ENCODE results near the gene C1orf87. TPM values are rescaled to one million over a fixed set of nuclear protein-coding genes. Genes with fewer than 3 reads are reported as not detected.

The C1orf87 gene
- total RNA-seq, 2 experiments from 2014 or later: not detected

DNA sequence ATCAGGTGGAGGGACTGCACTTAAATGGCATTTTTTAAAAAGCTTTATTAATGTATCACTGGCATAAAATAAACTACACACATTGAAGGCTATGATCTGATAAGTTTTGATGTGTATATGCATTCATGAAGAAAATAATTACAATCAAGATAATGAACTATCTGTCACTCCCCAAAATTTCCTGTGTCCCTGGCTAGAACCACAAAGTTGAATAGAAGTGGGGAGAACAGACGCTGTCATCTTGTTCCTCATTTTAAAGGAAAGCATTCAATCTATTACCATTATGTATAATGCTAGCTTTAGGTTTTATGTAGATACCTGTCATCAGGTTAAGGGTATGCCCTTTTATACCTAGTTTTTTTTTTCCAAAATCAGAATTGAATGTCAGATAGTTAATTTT is 38.1 kb upstream of the C1orf87 start:
- CTCF ChIA-PET: no interaction called here
- intact Hi-C loops (cut with micrococcal nuclease): no loop called here

DNA sequence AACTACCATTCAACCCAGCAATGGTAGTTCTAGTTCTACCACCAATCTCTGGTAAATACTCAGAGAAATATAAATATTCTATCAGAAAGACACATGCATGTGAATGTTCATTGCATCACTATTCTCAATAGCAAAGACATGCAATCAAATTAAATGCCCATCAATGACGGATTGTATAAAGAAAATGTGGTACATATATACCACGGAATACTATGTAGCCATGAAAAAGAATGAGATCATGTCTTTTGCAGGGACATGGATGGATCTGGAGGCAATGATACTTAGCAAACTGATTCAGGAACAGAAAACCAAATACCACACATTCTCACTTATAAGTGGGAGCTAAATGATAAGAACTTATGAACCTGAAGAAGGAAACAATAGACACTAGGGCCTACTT is 37.5 kb upstream of the C1orf87 start:
- TF ChIP-seq, protein P1, sequence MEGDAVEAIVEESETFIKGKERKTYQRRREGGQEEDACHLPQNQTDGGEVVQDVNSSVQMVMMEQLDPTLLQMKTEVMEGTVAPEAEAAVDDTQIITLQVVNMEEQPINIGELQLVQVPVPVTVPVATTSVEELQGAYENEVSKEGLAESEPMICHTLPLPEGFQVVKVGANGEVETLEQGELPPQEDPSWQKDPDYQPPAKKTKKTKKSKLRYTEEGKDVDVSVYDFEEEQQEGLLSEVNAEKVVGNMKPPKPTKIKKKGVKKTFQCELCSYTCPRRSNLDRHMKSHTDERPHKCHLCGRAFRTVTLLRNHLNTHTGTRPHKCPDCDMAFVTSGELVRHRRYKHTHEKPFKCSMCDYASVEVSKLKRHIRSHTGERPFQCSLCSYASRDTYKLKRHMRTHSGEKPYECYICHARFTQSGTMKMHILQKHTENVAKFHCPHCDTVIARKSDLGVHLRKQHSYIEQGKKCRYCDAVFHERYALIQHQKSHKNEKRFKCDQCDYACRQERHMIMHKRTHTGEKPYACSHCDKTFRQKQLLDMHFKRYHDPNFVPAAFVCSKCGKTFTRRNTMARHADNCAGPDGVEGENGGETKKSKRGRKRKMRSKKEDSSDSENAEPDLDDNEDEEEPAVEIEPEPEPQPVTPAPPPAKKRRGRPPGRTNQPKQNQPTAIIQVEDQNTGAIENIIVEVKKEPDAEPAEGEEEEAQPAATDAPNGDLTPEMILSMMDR (IDR thresholded peaks at IDR 0.05): no peak
- CTCF ChIA-PET: no interaction called here
- Mint-ChIP-seq H3K4me3 (no peak overlapping the region), H3K27me3 (peaks cover 8% of the 10 kb centered on the region), H3K4me1 (ENCODE audit: low read depth) (no peaks in the 10 kb centered on the region), H3K36me3 (ENCODE audit: low read depth) (no peaks in the 10 kb centered on the region), H3K9me3 (no peaks in the 10 kb centered on the region), H3K27ac (no peak overlapping the region)
- intact Hi-C loops (cut with micrococcal nuclease): no loop called here
- DNase-seq (no peak), ATAC-seq (no peak)
- POLR2A ChIA-PET: no interaction called here

More for the DNA sequence above, 38.1 kb upstream of the C1orf87 start:
- Mint-ChIP-seq H3K27ac (no peak overlapping the region), H3K4me1 (ENCODE audit: low read depth) (no peaks in the 10 kb centered on the region), H3K4me3 (no peak overlapping the region), H3K9me3 (no peaks in the 10 kb centered on the region), H3K27me3 (peaks cover 8% of the 10 kb centered on the region), H3K36me3 (ENCODE audit: low read depth) (no peaks in the 10 kb centered on the region)
- POLR2A ChIA-PET: interaction anchor here (0.6 kb wide), 1 partner anchor 105 kb away, joined by 3 read pairs; no protein-coding TSS in a partner anchor
- ATAC-seq (no peak), DNase-seq (no peak)
- TF ChIP-seq, protein P1 (IDR thresholded peaks at IDR 0.05): no peak

DNA sequence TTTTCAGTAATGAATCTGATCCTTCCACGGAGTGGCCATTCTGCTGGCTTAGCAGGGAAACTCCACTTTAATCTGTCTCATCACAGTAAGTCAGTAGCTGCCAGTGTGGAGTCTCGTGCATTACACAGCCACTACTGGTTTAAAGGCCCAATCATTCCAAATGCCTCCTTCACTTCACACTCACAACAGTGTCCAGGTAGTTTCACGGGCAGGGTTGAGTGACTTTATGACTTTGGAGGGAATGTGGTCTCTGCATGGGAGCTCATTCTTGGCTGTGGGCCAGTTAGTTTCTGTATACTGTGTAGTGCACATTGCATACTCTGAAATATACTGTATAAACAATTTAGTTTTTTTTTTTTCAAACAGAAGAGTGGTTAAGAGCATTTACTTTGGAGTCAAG is 34.6 kb upstream of the C1orf87 start:
- TF ChIP-seq, protein P1 (IDR thresholded peaks at IDR 0.05): no peak
- H3K4me3 Mint-ChIP-seq: no peak overlapping the region
- H3K4me1 Mint-ChIP-seq (ENCODE audit: low read depth): no peaks in the 10 kb centered on the region
- no peak for DNase-seq
- no peaks in the 10 kb centered on the region for H3K9me3 Mint-ChIP-seq
- POLR2A ChIA-PET: no interaction called here
- intact Hi-C loops (cut with micrococcal nuclease): no loop called here
- peaks cover 7% of the 10 kb centered on the region for H3K27me3 Mint-ChIP-seq
- H3K27ac Mint-ChIP-seq: no peak overlapping the region
- no peaks in the 10 kb centered on the region for H3K36me3 Mint-ChIP-seq (ENCODE audit: low read depth)
- CTCF ChIA-PET: no interaction called here
- no peak for ATAC-seq

DNA sequence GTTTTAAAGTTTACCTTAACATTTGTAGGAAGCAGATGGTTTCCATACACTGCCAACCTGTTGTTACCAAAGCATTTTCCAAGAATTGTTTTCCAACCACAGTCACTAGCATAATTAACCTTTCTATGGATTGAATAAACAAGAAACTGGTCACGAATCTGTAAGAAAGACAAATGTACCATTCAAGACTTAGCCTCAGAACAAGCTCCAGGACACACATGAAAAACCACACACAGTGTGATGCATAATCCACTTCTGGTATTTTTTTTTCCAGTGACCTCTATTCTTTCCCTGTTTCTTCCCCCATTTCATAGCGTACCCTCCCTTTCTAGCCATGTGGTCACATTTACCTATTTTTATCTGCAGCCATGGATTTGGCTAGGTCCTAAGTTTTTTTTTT is 29.6 kb upstream of the C1orf87 start:
- ATAC-seq (no peak), DNase-seq (no peak)
- Mint-ChIP-seq H3K4me1 (ENCODE audit: low read depth) (no peaks in the 10 kb centered on the region), H3K27me3 (no peaks in the 10 kb centered on the region), H3K27ac (no peak overlapping the region), H3K4me3 (no peak overlapping the region), H3K9me3 (no peaks in the 10 kb centered on the region), H3K36me3 (ENCODE audit: low read depth) (no peaks in the 10 kb centered on the region)
- TF ChIP-seq, protein P1 (IDR thresholded peaks at IDR 0.05): no peak
- POLR2A ChIA-PET: no interaction called here
- CTCF ChIA-PET: no interaction called here
- intact Hi-C loops (cut with micrococcal nuclease): no loop called here

DNA sequence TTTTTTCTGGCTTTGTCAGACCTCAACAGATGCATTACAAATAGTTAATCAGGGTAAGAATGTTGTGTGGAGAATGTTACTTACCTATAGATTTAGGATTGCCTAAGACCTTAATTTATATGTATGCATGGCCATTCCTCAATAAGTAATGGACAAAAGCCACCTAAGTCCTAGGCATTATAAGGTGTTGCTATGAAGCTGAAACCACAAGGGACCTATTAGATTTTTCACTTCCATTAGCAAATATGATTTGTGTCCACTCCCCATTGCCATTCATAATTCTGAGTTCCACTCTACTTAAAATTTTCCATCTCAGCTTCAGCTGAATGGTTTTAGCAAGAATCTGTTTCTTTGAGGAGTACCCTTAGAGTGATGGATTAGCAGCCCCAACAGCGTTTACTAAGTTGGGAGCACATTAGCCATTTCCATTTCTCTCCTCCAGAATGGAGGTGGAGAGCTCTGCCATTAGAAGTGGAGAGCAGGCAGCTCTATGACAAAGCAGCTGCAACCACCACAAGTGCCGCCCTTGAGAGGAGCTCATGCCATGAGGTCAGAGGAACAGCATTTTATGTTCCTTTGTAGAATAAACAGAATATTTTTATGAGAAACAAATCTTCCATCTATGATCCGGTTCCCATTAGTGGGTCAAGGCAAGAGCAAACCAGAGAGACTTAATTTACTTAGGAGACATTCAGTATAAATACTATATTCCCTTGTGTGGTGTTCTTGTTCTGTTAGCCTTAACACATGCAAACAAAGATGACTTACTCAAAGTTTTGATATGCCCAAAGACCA is 28.9 kb upstream of the C1orf87 start:
- no peak for DNase-seq
- intact Hi-C loops (cut with micrococcal nuclease): no loop called here
- H3K27me3 Mint-ChIP-seq: peaks cover 2% of the 10 kb centered on the region
- H3K4me3 Mint-ChIP-seq: no peak overlapping the region
- CTCF ChIA-PET: no interaction called here
- H3K9me3 Mint-ChIP-seq: no peaks in the 10 kb centered on the region
- TF ChIP-seq, protein P1 (IDR thresholded peaks at IDR 0.05): no peak
- H3K27ac Mint-ChIP-seq: no peak overlapping the region
- no peaks in the 10 kb centered on the region for H3K36me3 Mint-ChIP-seq (ENCODE audit: low read depth)
- ATAC-seq: no peak
- POLR2A ChIA-PET: no interaction called here
- H3K4me1 Mint-ChIP-seq (ENCODE audit: low read depth): no peaks in the 10 kb centered on the region

Measured in activated CD8-positive, alpha-beta T cell treated with anti-CD3 and anti-CD28 coated beads for 36 hours (primary cell).